Left kidney (tissue), 2 donors: ENCODE measurements around the gene HOXC10. TPM values are rescaled to one million over a fixed set of nuclear protein-coding genes. Genes with fewer than 3 reads are reported as not detected.

Experiments used
- DNase-seq: peaks from one replicate; pipeline ENCODE4 v3.0.0-alpha.2; 2013
- polyA plus RNA-seq: library from polyadenylated mRNA; unstranded; fragments of 120-200 nt; gene quantifications from one replicate; pipeline ENCODE4 v1.2.1, GENCODE V29; 2013; ENCODE audit not compliant: insufficient read length

HOXC10 gene
- polyA plus RNA-seq, 1 donor: 62.2 TPM

DNA sequence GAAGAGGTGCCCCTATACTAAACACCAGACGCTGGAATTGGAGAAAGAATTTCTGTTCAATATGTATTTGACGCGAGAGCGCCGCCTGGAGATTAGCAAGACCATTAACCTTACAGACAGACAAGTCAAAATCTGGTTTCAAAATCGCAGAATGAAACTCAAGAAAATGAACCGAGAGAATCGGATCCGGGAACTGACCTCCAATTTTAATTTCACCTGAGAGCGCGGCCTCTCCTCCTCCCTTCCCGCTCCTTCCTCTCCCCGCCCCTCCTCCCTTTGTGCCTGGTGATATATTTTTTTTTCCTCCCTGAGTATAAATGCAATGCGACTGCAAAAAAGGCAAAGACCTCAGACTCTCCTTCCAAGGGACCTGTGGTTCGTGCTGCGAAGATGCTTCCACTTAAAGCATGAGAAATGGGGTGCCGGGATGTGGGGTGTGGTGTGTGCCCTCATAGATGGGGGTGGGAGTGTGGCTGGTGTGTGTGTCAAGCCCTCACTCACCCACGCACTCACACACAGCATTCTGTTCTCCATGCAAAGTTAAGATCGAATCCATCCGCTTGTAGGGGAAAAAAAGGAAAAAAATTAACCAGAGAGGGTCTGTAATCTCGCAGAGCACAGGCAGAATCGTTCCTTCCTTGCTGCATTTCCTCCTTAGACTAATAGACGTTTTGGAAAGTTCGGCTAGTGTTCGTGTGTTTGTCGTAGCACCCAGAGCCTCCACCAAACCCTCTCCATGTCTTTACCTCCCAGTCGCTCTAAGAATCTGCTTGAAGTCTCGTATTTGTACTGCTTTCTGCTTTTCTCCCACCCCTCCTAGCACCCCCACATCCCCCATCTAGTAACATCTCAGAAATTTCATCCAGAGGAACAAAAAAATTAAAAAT is 4.5 kb downstream of the HOXC10 start:
- no peak for DNase-seq

DNA sequence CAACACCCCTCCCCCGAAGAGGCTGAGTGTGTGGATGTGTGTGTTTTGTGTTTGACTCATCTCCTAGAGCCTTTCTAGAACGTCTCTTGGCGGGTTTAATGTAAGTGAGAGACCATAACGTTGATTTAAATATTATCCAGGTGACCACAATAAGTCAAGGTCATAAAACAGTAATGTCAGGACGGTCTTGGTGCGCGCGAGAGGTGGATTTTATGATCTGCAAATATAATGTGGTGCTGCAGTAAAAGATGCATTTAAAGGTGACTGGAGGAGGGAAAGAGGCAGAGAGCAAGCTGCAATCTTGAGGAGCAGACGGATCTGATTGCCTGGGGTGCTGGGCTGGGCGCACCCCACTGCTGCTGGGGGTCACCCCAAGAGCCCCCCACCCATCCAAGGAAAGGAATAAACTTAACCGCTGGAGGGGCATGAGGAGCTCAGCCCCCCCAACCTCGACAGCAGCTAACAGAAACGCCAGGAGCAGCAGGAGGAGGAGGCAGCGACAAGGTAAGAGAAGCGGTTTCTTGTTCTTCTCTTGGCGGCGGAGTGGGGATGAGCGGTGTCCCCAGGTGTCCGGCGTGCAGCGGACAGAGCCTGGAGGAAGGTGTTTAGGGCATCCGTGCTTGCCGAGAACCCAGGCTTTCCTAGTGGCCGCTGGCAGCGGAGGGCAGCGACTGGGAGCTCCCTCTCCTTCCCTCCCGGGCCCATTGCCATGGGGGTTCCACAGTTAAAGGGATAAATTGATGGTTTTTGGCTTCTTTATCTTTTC is 5.5 kb downstream of the HOXC10 start:
- no peak for DNase-seq

DNA sequence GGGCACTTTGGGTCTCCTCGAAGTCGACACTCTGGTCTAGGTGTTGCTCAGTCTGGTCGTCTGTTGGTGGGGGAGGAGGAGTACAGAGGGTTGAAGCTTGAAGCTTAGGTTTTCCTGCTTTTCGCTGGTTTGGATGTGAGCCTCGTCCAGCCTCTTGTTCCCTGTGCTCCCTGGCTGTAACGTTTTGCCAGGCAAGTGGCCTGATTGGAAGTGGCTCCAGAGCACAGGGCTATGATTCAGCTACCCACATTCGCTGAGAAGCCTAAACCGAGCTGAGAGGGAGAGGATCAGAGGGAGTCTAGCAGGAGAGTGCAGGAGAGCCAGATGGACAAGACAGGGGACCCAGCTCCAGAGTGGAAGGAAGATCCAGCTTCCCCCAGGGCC is 6.1 kb downstream of the HOXC10 start:
- DNase-seq: no peak

DNA sequence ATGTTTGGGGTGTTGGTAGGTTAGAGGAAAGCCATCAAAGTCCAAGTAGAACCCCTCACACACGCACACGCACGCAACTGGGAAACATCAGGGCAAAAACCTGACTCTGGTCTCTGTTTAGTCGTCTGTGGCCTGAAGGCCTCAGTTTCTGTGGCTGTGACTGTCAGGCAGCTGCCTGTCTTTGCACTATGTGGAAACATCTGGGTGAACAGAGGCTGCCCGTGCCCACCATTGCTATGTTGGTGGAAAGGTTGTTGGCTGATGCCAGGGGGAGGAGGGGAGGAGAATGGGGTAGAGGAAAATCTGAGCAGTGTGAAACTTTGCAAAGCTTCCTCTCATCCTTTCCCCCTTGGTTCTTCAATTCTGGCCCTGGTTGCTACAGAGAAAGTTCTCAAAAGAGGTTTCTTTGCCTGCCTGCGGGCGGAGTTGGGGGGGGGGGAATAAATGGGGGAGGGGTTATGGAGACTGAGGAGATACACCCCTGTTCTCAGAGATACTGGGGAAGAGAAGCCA is 7.5 kb downstream of the HOXC10 start:
- no peak for DNase-seq

DNA sequence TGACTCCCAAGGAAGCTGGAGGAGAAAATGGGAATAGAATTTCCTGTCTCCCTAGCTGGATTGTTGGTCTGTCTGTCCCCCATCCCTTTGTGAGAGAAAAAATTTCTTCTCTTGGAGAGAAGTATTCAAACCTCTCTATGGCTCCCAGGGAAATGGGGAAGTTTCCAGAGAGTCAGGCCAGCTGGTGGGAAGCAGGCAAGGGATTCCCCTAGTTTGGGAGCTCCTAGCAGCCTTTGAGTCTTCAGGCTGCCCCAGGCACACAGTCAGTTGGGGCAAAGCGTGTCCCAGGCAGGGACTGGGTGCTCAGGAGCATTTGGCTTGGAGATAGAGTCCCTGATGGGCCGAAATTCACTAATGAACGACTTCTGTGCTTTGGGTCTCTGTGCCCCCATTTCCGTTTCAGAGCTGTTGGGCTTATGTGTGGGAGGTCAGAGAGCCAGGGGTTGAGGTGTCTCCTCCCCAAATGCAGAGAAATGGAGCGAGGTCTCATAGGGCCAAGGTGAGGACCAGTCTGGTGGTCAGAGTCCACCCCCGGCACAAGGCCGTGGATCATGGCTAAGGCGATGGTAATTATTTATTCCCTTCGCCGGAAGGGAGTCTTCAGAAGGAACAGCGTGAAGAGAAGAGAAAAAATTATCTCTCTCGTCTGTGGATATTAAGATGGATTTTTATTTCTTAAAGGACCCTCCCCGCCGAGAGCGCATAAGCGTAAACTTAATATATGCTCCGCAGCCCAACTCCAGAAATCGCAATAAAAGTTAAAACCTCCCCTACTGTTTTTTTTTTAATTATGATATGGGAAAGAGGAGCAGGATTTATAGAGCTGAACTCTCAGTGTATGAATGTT is 8.4 kb downstream of the HOXC10 start:
- DNase-seq: no peak

DNA sequence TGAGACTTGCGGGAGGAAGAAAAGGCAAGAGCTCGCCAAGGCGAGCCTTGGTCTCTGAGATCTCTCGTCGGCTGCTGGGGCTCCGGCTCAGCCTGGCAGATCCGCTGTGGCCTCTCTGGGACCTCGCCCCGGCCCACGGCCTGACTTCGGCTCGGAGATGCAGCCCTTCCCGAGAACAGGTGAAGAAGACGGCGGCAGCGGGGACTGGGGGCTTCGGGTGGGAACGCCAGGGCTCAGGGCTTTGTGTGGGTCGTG is 9.0 kb downstream of the HOXC10 start:
- no peak for DNase-seq

DNA sequence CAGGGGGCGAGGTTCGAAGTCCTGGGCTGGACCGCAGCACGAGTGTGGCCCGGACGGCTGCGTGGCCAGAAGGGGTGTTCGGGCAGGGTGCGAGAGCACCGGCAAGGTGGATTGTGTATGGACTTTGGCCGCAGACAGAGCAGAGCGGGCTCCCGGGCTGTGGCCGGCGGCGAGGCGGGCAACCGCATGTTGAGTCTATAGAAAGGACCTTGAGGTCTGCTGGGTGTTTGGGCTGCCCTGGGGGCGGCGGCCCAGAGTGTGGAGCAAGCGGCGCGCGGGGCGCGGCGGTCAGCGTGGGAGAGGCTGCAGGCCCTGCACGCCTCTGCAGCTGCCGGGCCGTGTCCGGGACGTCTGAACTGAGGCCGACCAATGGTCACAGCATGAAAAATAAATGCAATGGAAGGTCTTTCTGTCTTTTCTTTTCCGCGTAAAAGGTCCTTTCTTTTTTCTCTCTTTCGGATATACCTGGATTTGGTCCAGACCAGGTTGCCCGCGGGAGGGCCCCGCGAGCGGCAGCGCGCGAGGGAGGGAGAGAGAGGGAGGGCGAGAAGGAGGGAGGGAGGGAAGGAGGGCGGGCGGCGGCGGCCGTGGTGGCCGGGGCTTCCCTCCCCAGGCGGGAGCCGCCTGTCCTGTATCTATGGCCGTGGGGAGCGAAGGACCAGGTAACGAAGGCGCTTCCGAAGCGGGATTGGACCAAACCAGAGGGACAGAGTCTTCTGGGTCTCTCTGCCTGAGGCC is 9.5 kb downstream of the HOXC10 start:
- DNase-seq: no peak

DNA sequence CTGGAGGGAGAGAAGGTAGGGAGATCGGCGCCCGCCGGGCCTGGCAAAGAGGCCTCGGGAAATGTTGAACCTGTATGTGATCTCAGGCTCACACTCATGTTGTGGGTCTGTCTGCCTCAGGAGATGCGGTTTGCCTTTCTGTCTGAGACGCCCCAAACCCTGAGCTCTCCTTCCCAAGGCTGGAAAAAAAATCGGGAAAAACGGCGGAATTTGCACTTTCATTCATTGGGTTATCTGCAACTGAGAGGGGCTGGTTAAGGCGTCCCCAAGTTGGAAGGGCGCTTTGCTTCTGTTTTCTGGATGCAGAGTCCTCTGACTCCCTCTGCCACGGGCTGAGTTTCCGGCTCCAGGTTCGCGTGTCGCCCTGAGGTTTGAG is 10.0 kb downstream of the HOXC10 start:
- no peak for DNase-seq

DNA sequence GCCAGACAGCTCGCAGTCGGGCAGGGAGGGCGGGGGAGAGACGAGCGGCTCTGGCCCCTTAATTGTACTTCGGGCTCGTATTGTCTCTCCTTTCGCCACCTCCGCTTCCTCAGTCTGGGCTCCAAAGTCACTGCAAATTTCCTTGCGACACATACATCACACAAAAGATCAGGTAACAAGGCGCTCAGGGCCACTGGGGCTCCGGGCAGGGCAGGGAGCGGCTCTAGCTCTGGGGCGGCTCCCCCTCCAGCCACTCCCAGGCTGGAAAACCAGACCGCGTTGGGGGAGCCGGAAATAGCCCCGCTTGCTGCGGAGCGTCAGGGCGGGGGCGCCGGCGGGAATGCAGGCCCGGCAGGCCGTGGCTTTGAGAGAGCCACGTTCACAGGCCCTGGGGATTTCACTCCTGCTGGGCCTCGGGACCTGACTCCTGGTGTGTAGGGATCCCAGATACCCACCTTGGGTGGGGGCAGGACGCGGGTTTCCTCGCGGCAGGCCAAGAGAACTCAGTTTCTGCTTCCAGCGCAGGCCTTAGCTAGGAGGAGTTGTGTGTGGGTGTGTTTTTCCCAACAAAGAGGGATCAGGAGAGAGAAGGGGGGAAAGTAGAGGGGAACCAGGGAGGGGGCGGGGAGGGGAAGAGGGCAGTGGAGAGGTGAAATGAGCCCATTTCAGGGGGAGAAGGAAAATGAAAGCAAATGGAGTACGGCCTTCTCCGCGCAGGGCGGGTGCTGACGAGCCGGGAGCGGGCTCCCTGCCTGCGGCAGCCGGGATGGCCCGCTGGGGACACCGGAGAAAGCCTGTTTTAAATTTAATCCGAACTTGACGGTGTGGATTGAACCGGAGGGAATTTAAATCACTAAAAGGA is 10.7 kb downstream of the HOXC10 start:
- no peak for DNase-seq

DNA sequence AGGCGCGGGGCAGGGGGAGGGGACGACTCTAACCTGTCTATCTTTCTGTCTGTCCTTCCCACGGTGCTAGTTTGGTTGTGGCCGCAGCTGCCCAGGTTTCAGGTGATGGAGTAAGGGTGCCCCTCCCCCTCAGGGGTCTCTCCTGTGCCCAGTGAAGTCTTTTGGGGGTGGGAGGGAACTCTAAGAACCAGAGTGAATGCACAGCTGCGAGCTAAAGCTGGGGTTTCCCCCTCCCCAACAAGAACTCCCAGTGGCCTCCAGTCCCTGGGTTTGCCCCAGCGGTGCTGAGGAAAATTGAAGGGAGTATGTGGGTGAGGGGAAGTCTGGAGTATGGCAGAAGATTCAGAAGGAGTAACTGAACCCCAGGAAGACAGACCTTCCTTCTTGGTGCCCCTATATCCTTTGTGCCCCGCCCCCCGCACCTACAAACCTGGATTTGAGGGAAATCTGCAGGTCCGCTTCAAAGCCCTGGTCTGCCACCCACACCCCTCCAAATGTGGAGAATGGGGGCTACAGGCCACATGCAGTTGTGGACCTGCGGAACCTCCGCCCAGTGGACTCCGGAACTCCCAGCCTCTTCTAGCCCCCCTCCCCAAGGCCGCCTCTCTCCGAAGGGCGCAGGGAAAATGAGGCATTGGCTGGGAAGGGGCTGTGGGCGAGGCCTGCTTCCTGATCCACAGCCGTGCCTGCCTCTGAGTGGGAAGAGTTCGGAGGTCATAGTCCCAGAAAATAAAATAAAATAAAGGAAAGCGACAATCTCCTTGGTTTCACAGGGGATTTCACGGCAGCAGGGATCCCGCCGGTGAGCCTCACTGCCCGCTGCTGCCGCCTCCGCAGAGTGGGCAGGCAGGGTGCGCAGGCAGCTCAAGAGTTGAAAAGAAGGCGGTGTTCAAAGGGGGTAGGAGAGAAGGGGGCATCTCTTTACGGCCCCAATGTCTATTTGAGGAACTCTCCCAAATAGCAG is 11.6 kb downstream of the HOXC10 start:
- DNase-seq: no peak

DNA sequence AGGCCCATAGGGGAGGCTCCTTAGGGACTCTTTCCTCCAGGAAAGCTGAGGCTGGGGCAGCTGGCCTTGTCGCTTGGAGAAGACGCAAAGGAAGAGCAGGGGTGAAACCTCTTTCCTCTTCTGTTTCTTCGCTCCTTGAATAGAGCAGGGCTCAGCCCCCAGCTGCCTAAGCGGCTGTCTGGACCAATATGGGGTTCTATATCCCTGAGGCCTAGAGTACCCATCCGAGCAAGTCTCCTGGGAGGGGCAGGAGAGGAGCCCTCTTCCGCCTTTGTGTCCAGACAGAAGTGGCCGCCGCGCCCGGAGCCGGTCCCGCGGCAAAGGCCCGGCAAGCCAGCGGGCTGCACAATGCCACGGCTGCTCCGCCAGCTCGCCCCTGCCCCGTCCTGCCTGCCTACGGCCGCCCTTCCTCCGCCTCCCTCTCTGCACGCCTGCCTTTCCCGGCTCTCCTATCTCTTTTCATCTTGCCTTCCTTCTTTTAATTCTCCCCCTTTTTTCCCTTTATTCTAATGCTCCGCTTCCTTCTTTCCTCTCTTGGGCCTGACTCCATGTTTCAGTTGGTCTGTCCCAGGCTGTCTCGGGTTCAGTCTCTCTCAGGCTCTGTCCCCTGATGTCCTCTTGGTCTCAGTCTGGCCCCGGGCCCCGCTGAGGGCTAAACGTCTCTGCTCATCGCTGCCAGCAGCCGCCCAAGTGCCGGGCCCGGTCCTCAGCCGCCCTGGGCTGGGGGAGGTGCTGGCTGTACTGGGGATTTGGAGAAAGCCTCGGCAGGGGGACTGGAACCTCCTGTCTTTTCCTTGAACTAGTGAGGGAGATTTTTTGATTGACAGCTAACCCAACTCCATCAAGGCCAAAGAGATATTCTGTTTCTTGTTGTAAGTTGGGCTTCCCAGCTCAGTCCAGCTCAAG is 12.5 kb downstream of the HOXC10 start:
- DNase-seq: no peak

DNA sequence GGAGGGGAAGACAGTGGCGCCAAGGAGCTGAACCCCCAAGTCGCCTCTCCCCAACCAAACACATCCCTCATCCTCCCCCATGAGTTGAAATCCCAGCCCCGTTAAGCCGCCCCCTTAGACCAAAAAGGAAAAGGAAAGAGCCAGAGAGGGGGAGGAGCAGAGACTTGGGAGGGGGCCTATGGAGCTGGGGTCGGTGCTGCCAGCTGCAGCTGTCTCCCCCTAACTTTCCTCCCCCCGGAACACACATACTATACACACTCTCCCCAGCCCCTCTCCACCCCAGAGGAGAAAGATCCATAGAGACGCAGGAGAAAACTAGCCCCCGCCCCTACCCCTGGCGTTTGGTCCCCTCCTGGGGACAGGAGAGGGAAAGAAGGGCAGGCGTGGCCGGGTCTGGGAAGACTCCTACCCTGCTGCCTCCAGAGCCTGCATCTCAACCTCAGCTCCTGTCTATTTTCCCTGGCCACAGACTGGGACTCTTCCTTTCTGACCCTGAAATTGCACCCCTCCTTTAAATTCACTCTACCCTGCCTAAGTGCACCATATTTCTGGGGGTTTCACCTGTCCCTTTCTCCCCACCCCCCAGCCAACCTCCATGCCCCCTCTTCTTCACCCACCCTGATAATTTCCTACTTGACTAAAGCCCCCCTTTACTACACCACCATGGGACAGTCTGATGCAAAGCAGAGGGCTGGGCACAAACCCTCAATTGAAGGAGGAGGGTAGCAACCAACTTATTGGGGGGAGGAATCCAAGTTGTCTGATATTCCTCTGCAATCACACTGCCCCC is 13.4 kb downstream of the HOXC10 start:
- DNase-seq: no peak

DNA sequence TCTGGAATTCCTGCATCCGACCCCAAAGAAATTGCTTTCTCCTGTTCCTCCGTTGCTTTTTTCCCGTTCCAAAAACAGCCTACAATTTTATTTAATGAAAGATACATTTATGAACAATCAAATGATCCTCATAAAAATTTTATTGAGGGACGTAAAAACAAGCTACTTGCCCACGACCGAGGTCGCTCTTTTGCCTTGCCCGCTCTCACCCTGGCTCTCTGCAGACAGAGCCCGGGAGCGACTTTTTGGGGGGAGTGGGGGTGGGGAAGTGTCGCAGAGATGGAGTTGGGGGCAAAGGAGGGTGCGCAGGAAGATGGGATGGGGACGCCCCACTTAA is 13.9 kb downstream of the HOXC10 start:
- no peak for DNase-seq

DNA sequence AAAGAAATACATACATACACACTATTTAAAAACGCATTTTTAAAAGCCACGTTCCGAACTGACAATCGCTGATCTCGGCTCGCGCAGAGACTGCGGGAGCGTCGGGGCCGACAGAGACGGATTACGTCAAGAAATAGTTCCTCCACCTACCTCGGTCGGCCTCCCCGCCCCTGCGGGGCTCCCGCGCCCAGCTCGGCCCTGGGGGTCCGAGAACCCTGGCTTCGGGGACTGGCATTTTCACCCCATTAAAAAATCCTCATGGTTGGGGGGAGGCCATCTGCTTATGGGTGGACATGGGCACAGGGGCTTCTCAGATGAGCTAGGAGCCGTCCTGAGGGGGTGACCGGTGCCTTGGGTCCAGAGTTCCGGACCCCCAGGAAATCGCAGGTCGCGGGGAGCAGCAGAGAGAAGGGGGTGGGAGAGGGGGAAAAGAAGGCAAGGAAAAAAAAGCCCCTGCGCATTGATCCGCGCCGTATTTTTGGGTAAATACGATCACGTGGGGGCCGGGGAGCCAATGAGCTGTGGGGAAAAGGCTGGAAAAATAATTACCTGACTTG is 14.7 kb downstream of the HOXC10 start:
- DNase-seq: no peak

DNA sequence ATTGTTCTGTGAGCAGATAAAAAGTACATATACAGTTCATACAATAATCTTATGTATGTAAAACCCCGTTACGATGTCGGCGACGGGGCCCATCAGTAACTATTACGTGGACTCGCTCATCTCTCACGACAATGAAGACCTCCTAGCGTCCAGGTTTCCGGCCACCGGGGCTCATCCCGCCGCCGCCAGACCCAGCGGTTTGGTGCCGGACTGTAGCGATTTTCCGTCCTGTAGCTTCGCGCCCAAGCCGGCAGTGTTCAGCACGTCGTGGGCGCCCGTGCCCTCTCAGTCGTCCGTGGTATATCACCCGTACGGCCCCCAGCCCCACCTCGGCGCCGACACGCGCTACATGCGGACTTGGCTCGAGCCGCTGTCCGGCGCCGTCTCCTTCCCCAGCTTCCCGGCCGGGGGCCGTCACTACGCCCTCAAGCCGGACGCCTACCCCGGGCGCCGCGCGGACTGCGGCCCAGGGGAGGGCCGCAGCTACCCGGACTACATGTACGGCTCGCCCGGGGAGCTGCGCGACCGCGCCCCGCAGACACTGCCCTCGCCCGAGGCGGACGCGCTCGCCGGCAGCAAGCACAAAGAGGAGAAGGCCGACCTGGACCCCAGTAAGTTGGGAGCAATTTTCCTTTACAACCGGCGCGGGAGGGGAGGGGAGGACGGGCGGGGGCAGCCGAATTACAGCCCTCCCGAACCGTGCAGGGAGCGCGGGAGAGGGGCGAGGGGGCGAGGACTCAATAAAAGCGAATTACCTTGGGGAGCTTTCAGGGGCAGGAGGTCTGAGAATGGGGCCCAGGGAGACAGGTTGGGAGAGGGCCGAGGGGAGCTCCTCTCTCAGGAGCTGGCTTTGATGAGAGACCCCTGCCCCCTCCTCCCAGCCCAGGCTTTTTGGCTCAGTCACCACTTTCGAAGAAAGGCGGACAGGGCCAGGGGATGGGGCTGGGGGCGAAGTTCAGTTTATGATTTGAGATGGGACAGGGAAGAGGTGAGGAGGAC is 15.5 kb downstream of the HOXC10 start, which contains the start of gene HOXC9:
TSS of gene HOXC9 (plus strand) at position 46 of the 999 bp plus-strand sequence. CDS start at position 74, 28 bp downstream.
- DNase-seq: no peak
